ENCODE measurements around the gene USP20.
"Not testable (repeated sequence)": the region's sequence is repeated elsewhere in the genome, so short reads cannot be mapped to it uniquely, and the experiment has no call there.

USP20 gene

DNA sequence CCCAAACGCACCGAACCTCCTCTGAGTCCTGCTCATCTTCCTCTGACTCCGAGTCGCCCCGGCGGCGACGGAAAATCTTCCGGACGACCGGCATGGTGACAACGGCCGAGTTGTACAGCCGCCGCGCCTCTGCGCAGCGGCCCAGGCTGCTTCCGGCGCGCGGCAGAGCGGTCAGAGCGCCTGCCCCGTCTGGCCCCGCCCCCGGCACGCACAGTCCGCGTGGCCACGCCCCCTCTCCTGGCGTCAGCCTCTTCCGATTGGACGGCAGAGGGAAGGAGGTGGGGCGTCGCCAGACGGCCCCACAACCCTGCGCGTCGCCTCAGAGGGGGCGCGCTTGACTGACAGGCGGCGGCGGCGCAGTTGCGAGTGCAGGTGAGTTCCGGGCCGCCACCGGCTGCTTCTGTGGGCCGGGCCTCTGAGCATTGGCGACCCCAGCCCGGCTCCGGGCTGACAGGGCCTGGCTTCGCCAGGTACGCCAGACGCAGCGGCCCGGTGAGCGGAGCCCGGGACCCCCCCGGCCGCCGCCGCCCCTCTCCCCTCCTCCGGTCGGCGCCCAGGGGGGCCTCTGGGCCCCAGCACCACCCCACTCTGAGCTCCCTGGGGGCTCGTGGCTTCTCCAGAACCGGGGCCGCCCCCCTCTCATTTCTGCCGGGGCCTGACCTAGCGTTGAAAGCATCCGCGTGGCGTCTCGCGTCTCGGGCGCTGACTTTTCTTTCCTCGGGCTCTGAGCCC, at the start of gene USP20, which contains the start of gene C9orf78:
Gene USP20, plus strand, starts transcription at position 331 of the 732 bp plus-strand sequence. CDS start 17,098 bp downstream, outside the sequence.
Gene C9orf78, minus strand, starts transcription at position 148 of the 732 bp plus-strand sequence. Its CDS starts 54 bp downstream, at position 94.
- peak; percentile 96 to 98 for DNase-seq

DNA sequence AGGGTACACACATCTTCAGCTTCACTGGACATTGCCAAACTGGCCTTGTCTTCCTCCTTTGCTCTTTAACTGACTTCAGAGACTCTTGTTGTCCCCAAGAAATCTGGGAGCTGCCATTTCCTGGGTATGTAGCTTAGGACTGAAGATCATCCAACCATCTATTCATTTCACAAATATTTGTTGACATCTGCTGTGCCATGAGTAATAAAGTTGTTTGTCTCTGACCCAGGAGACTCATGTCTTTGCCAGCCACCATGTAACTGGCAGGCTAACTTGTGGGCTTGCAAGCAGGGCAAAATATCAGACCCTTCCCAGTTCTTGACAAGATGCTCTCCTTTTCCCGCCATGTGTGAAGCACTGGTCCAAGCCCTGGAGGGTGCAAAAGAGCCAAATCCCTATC, 49.4 kb upstream of the USP20 start:
- DNase-seq: no peak

DNA sequence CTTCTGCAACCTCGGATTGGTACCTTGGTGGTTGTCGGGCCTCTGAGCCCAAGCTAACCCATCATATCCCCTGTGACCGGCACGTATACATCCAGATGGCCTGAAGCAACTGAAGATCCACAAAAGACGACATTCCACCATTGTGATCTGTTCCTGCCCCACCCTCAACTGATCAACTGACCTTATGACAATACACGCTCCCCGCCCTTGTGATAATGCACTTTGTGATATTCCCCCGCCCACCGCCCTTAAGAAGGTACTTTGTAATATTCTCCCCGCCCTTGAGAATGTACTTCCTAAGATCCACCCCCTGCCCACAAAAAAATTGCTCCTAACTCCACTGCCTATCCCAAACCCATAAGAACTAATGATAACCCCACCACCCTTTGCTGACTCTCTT, 48.8 kb upstream of the USP20 start:
- no peak for DNase-seq

DNA sequence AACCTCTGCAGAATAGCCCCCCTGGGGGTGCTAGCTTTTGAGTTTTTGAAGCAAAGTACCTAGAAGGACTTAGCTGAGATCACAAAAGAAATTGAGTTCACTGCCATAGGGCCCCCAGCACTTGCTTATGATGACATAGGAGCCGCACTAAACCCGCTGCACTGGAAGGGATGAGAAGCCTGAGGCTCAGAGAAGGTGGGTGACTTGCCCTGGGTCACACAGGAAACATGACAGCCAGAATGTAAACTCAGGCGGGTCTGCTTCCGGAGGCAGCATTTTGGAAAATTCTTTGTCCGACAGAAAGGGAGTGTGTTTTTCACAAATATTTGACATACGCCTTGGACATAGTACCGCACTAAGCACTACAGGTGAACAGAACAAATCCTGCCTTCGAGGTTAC, 40.7 kb upstream of the USP20 start:
- DNase-seq: no peak

DNA sequence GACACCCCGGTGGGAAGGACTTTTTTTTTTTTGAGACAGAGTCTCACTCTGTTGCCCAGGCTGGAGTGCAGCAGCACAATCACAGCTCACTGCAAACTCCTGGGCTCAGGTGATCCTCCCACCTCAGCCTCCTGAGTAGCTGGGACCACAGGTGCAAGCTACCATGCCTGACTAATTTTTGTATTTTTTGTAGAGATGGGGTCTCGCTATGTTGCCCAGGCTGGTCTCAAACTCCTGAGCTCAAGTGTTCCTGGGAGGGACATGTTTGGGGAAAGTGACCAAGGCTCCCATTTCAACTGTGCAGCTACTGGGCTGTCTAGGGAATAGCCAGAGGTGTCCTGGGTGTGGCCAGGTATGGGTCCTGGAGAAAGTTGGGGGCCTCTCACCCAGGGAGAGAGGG, 39.2 kb upstream of the USP20 start:
- not testable (repeated sequence) for DNase-seq

DNA sequence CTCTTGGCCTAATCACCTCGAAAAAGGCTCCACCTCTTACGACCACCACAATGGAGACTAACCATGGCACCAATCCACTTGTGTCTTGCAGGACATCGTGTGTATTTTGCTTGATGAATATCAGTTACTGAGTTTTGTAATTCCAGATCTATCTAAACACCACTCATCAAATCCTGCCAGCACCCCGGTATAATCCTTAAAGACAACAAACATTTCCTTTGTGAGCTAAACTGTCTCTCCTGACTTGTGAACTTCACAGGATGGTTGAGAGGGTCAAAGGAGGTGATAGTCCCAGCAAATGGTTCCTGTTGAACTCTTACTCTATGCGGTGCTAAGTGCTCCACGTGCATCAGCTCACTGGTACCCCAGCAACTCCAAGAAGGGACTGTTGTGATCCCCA, 36.3 kb upstream of the USP20 start:
- no peak for DNase-seq

DNA sequence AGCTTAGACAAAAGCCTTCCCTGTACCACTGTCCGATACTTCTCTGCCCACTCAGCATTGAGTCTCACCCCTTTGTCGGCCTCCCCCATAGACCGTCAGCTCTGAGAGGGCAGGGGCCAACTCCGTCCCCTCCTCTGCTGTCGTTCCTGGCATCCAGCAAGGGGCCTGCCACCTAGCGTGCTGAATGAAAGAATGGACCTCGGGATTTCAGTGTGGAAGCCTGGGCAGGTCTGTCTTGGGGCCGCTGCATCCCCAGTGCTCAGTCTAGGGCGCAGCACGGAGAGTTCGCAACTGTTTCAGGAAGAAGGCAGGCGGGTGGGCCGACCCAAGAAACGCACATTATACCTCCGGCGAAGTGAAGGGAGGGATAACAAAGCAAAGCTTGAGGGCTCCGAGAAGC, 33.8 kb upstream of the USP20 start:
- DNase-seq: no peak

DNA sequence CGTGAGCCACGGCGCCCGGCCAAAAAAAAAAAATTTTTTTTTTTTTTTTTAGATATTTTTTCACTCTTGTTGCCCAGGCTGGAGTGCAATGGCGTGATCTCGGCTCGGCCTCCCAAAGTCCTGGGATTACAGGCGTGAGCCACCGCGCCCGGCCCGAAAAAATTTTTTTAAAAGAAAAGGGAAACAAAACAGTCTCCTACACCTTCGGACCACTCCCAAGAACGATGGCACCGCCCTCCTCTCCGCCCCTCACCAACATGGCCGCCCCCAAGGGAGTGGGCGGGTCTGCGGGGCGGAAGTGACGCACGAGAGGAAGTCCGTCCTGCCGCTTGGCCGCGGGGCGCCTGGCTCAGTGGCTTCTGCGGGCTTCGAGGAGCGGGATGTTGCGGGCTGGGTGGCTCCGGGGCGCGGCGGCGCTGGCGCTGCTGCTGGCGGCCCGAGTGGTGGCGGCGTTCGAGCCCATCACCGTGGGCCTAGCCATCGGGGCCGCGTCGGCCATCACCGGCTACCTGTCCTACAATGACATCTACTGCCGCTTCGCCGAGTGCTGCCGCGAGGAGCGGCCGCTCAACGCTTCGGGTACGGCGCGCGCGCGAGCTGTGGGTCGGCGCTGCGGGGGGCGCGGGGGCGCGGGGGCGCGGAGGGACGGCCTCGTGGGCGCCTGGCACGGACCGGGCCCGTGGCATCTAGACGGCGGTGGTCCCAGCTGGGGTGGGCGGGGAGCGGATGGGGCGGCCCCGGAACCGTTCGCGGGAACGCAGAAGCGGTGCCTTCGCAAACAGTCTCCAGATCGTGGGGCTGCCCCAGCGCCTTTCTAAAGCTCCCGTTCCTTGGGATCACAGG, 32.2 kb upstream of the USP20 start, which contains the start of gene TOR1B:
Gene TOR1B, plus strand, starts transcription at position 352 of the 843 bp plus-strand sequence. Its CDS starts 29 bp downstream, at position 381.
- peak; percentile 93 to 96 for DNase-seq

DNA sequence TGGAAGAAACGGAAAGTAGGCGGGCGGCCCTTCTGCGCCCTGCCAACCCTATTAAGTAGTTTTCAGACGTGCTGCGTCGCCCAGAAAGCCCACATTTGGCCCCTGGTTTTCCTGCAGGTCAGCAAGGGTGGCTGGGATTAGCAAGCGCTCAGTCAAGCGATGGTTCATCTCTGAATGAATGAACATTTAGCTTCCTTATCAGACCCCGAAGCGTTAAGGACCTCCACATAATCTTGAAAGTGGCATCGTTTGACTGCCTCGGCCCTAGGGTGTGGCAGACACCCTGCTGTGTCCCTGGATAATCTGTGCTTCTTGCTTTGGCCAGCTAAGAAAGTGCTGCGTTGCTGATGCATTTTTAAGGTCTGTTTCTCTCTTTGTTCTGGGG, 31.6 kb upstream of the USP20 start:
- no peak for DNase-seq

DNA sequence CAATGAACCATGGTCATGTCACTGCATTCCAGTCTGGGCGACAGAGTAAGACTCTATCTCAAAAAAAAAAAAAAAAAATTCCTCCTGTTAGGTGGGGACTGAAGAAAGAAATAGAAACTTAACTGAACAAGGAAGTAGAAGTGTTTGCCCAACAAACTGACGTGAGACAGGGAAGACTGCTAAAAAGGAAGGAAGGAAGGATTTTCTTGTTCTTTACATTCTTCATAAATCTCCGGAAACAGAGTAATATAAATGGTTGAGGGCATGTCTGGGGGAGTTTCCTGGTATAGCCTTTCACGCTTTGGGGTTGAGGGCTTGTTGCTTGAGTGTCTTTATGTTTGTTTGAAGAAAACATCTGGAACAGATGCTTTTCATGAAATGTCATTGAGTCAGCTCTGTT, 29.2 kb upstream of the USP20 start:
- DNase-seq: no peak

DNA sequence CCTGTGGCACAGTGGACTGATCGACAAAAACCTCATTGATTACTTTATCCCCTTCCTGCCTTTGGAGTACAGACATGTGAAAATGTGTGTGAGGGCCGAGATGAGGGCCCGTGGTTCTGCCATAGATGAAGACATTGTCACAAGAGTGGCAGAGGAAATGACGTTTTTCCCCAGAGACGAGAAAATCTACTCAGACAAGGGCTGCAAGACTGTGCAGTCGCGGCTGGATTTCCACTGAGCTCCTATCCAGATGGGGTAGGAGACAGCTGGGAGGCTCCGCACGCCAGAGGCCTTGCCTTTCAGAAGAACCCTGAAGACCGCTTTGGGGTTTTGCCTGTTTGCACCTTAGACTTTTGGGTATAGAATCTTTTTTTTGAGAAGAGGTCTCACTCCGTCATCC, 25.9 kb upstream of the USP20 start:
- DNase-seq: no peak

DNA sequence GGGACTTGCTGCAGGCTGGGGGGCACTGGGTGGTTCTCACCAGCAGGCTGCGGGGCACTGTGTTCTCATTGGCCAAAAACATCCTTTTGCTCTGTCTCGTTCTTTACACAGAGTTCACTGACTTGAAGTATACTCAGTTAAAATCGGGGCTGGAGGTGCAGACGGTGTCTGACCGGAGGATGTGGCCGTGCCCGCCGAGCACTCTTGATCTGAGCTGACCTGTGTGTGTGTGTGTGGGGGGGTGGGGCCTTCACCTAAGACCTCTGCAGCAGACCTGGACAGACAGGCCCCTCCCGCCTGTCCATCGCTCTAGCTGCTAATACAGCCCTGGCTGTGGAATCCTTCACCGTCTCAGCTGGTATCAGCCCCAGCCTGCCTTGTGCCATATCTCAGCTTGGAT, 25.1 kb upstream of the USP20 start:
- no peak for DNase-seq

DNA sequence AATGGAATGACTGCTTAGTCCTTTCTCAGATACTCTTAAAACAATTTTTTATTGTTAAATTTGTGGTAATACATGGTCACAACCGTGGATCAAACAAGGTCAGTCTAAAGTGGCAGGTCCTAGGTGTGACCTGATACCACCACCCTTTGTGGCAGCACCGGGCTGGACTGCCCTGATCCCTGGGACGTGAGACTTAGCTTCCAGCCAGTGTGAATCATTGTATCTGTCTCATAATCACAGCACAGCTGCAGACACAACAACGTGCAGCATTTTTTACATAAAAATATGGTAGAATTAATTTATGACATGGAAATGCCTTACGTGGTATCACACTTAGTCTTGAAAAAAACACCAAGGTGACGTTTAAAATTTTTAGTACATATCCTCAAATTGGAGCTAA, 24.5 kb upstream of the USP20 start:
- no peak for DNase-seq

DNA sequence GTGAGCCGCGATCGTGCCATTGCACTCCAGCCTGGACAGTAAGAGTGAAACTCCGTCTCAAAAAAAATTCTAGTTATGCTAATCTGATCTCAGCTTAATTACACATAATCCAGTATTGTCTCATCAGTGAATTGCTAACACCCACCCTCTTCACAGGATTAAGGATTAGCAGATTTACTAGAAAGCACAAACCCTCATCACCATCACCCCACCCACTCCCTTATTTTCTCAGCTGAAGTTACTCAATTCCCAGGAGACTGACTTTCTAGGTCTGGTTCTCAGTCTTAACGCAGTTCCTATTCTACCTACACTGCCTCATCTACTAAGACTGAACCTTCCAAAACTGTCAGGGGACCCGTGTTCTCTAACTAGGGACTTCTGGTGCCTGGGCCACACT, 23.3 kb upstream of the USP20 start:
- DNase-seq: no peak

DNA sequence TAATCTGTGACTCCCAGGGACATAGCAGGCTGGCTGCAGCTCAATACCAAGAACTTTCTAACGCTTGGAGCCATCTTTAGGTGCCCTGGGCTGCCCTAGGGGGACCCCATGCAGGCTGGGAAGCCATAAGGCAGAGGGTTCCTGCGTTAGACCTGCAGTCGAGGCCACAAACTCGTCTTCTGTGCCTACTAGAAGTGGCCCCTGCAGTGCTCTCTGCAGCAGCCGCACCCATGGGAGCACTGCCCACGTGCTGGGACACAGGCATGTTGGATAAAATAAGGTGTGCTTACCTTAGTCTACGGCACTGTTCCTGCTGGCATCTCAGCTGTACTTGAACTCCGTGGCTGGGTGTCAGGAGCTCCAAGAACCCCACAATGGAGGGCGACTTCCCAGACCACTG, 22.9 kb upstream of the USP20 start:
- DNase-seq: no peak

DNA sequence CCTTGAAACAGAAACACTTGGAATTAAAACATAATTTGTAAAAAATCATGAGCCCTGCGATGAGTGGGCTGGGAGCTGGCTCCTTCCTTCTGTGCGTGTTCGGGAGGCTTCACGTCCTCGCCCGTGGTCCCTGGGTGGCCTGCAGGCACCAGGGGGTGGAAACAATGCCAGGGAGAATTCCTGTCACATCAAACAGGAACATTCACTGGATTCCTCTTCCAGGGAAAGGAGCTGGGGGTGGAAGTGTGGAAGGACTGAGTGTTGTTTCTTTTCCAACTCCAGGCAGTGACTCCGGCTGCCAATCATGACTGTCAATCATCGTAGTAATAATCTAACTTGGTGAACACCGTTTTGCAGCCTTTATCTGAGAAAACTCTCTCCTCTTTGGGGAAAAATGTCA, 21.6 kb upstream of the USP20 start:
- DNase-seq: no peak

DNA sequence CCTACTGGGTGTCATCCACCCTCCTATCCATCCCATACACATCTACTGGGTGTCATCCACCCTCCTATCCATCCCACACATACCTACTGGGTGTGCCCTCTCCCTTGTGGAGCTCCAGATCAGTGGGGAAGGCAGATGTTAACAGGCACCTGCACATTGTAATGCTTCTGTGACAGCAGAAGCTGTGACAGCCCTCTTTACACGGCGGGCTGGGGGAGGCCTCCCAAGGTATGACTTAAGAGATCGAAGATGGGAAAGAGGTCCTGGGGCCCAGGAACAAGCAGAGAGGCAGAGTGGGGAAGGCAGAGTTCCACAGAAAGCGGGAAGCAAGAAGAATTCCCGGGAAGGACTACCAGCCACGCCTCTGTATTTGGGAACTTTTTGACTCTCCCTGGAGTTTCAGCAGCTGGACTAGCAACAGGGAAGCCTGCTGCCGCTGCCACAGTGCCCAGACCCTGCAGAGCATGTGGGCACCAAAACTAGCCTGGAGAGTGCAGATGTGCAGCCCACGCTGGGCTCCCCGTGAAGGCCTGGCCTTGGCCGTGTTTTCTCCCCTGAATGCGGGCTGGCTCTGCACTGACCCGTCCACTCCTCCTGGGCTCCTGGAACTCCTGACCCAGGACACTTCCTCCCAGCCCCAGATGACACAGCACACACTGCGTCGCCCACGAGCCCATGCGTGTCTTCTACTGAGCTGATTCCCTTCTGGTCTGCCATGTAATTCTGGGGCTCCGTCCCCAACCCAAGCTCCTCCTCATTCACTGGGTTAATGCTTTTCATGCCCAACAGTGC, 20.6 kb upstream of the USP20 start:
- DNase-seq: no peak

DNA sequence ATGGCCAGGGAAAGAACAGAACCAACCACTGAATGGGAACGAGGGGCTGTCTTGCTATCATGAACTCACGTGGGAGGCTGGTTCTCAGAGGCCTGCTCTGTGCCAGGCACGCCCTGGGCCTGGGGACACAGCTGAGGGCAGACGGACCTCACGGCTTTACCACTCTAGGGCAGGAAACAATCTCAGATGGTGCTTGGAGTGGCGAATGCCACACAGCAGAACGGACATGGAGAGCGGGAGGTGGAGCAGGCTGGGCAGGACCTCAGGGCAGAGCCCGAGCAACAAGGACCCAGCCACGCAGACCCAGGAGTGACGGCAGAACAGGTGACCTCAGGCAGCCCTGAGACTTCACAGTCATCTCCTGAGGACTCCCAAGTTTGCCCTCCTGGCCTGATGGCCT, 20.0 kb upstream of the USP20 start:
- DNase-seq: no peak

DNA sequence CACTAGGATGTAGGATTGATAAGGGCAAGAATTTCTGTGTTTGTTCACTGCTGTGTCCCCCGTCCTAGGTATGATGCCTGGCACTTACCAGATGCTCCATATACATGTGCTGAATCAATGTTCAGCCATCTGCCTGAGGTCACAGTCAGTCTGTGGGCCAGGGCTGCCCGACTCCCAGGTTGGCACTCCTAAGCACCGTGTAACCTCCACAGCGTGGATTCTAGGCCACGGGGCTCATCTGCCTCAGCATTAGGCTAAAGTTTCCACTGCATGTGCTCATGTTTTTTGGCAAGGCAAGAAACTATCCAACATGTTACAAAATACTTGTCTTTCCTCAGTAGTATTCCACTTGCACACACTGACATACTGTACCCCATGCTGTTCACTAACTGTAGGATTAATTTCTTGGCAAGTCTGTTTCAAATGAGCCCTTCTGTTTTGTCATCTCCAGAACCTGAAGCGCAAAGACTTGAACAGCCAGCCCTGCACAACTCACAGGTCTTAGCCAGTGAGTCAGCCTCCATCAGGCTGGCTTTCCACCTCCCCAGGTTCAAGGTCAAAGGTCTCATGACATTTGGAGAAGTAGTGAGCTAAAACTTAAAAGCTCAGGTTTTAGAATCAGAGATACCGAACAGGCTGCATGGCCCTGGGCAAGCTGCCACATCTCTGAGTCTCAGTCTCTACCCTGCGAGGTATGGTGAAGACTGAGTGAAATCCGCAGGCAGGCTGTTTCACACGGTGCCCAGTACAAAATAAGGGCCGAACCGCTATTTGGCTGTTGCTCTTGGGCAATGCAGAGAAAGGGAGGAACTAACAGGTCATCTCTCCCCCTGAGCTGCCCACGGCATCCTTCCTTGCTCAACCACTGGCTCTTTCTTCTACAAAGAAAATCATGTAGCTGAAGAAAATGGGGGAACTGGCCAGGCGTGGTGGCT, 18.5 kb upstream of the USP20 start:
- DNase-seq: peak in 1 of 2 donors; percentile 18

DNA sequence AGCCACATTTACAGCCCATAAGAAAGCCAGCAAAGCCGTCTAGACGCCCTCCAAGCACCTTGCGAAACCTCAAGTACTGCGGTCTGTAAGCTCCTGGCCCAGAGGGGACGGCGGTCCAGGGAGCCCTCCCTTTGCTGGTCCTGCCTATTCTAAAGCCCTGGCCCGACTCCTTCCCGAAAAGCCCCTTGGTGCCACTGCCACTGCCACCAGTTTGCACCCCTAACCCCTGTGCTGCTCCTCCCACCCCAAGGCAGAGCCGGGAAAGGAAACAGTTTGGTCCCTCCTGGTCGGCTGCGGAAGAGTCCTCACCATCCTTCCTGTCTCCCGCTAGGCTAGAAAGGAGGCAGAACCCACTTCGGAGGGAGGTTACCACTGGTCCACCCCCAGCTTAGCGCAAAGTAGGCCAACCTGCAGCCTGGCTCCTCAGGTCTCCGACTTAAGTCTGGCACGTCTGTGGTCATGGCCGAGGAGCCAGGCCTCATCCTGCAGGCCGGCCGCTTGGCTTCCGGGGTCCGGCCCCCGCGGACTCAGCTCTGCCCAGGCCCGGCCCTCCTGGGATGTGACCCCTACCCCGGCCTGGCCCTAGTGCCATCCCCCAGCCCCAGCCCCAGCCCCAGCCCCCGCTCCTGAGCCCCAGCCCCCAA, 12.2 kb upstream of the USP20 start:
- DNase-seq: peak in 1 of 2 donors; percentile 32

DNA sequence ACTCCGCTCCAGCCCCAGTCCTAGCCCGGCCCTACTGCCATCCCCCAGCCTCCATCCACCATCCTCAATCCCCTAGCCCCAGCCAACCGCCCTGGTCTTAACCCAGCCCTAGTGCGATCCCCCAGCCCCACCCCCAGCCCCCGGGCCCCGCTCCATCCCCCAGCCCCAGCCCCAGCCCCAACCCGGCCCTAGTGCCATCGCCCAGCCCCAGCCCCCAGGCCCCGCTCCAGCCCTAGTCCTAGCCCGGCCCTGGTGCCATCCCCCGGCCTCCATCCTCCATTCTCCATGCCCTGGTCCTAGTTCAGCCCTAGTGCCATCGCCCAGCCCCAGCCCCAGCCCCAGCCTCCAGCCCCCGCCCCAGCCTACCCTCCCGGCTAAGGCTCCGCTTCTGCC, 11.7 kb upstream of the USP20 start:
- DNase-seq: no peak

All from CD4-positive, alpha-beta T cell treated with Interferon alpha-2 for 1 hour (primary cell).